Measurements from ENCODE around the gene MTMR6. TPM values are rescaled to one million over a fixed set of nuclear protein-coding genes. Genes with fewer than 3 reads are reported as not detected.

The MTMR6 gene
- 10 to 100 TPM; 16.3 to 22.5 TPM for total RNA-seq
- 10 to 100 TPM; 17.6 to 23.6 (median 20.8) TPM for polyA plus RNA-seq (ENCODE audit: insufficient read length in 6 of 6)
- long read RNA-seq, donor 1, full-length matches to known transcripts = 7 of 7 reads
- long read RNA-seq, donor 1, partial matches to known transcripts = 0 of 7 reads
- long read RNA-seq, donor 1, other reads (novel, unspliced or antisense) = 0 of 7 reads
- long read RNA-seq, donor 2, full-length matches to known transcripts = 4 of 4 reads
- long read RNA-seq, donor 2, partial matches to known transcripts = 0 of 4 reads
- long read RNA-seq, donor 2, other reads (novel, unspliced or antisense) = 0 of 4 reads
- long read RNA-seq, donor 3, full-length matches to known transcripts = 3 of 66 reads
- long read RNA-seq, donor 3, partial matches to known transcripts = 63 of 66 reads
- long read RNA-seq, donor 3, other reads (novel, unspliced or antisense) = 0 of 66 reads
- long read RNA-seq, donor 4, full-length matches to known transcripts = 1 of 5 reads
- long read RNA-seq, donor 4, partial matches to known transcripts = 3 of 5 reads
- long read RNA-seq, donor 4, other reads (novel, unspliced or antisense) = 1 of 5 reads
- long read RNA-seq, donor 5, full-length matches to known transcripts = 5 of 5 reads
- long read RNA-seq, donor 5, partial matches to known transcripts = 0 of 5 reads
- long read RNA-seq, donor 5, other reads (novel, unspliced or antisense) = 0 of 5 reads
- long read RNA-seq, donor 6, full-length matches to known transcripts = 10 of 10 reads
- long read RNA-seq, donor 6, partial matches to known transcripts = 0 of 10 reads
- long read RNA-seq, donor 6, other reads (novel, unspliced or antisense) = 0 of 10 reads
- long read RNA-seq, donor 7, full-length matches to known transcripts = 5 of 5 reads
- long read RNA-seq, donor 7, partial matches to known transcripts = 0 of 5 reads
- long read RNA-seq, donor 7, other reads (novel, unspliced or antisense) = 0 of 5 reads
- long read RNA-seq, donor 8, full-length matches to known transcripts = 2 of 2 reads
- long read RNA-seq, donor 8, partial matches to known transcripts = 0 of 2 reads
- long read RNA-seq, donor 8, other reads (novel, unspliced or antisense) = 0 of 2 reads
- long read RNA-seq, donor 9 = 0 reads
- long read RNA-seq, donor 10 = 0 reads
- long read RNA-seq, donor 11, full-length matches to known transcripts = 1 of 1 reads
- long read RNA-seq, donor 11, partial matches to known transcripts = 0 of 1 reads
- long read RNA-seq, donor 11, other reads (novel, unspliced or antisense) = 0 of 1 reads
- long read RNA-seq, donor 12, full-length matches to known transcripts = 6 of 6 reads
- long read RNA-seq, donor 12, partial matches to known transcripts = 0 of 6 reads
- long read RNA-seq, donor 12, other reads (novel, unspliced or antisense) = 0 of 6 reads

- Histone ChIP-seq H3K4me3 (peak within 1 kb of the TSS; percentile 92 to 93), H3K36me3 (no peaks in the 10 kb centered on the region), H3K27me3 (peaks cover 0 to 16% of the 10 kb centered on the region in 2 donors), H3K27ac (peak within 1 kb of the TSS; percentile 95 to 99), H3K4me1 (peaks cover 4 to 30% of the 10 kb centered on the region in 2 donors), H3K9me3 (no peaks in the 10 kb centered on the region)
- peak; percentile 100 for TF ChIP-seq CTCF (IDR thresholded peaks at IDR 0.05)
- DNase-seq (peak; percentile 82 to 100 (median 93)), ATAC-seq (peak; percentile 100)
- intact Hi-C loops (cut with DNase I) = no loop called here
These were observed at the start of gene MTMR6 for GRCh38 chr13:25286969-25287961. Gene MTMR6, minus strand, starts transcription at chr13:25287488. Its CDS starts 241 bp downstream, at chr13:25287247.

- no peak overlapping the region for H3K4me3 ChIP-seq
- intact Hi-C loops (cut with DNase I) = no loop called here
- DNase-seq = no peak
- H3K36me3 ChIP-seq = peaks cover 0 to 87% of the 10 kb centered on the region in 2 donors
- H3K9me3 ChIP-seq = no peaks in the 10 kb centered on the region
- H3K27me3 ChIP-seq = no peaks in the 10 kb centered on the region
- no peak overlapping the region for H3K27ac ChIP-seq
- no peak for ATAC-seq
- no peaks in the 10 kb centered on the region for H3K4me1 ChIP-seq
- no peak for TF ChIP-seq CTCF (IDR thresholded peaks at IDR 0.05)
These were observed 48.6 kb upstream of the MTMR6 start for GRCh38 chr13:25335856-25336255.

- no peak for TF ChIP-seq CTCF (IDR thresholded peaks at IDR 0.05)
- Histone ChIP-seq H3K36me3 (peaks cover 0 to 98% of the 10 kb centered on the region in 2 donors), H3K27ac (no peak overlapping the region), H3K9me3 (no peaks in the 10 kb centered on the region), H3K27me3 (no peaks in the 10 kb centered on the region), H3K4me1 (no peaks in the 10 kb centered on the region), H3K4me3 (no peak overlapping the region)
- intact Hi-C loops (cut with DNase I) = no loop called here
- no peak for DNase-seq
- ATAC-seq = no peak
These were observed 43.3 kb upstream of the MTMR6 start for GRCh38 chr13:25330541-25330940.

- peaks cover 0 to 100% of the 10 kb centered on the region in 2 donors for H3K36me3 ChIP-seq
- DNase-seq = peak in 1 of 4 donors; percentile 14
- no peak overlapping the region for H3K4me3 ChIP-seq
- H3K4me1 ChIP-seq = no peaks in the 10 kb centered on the region
- no peak for ATAC-seq
- H3K9me3 ChIP-seq = no peaks in the 10 kb centered on the region
- H3K27ac ChIP-seq = no peak overlapping the region
- no peaks in the 10 kb centered on the region for H3K27me3 ChIP-seq
- no peak for TF ChIP-seq CTCF (IDR thresholded peaks at IDR 0.05)
- intact Hi-C loops (cut with DNase I) = no loop called here
These were observed 42.4 kb upstream of the MTMR6 start for GRCh38 chr13:25329706-25330105.

Data from left lung (tissue), 14 donors.